MM.1S (cell line): ENCODE measurements around the gene CDKN3.

Experiments
- EZH2phosphoT487 ChIP-seq: fragments of 300-600 bp; sonication (generic); IDR thresholded peaks from 2 replicates; pipeline ENCODE4 v1.6.1; 2018; ENCODE audit warnings: antibody characterized with exemption, low read length
- TF ChIP-seq, protein P1 (sequence below): fragments of 300-600 bp; sonication (generic); IDR thresholded peaks from 2 replicates; pipeline ENCODE4 v1.5.1; 2016; ENCODE audit warnings: antibody characterized with exemption, low read length, mixed read lengths

DNA sequence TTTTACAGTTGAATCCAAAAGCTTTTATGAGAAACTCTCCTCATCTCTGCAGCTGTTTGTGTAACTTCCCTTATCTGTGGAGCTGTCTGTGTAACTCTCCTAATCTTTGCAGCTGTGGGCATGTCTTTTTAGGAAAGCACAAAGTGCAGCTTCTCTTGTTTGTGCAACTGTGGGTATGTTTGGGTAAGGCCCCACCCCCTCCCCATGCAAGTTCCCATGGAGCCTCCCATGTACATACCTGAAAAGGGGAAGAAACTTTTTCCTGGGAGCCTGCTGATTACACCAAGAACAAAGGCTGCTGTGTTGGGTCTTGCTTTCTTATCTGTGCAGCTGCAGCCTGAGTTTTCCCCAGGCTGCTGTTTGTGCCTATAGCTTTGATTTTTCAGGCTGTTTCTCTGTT lies 42.7 kb upstream of the CDKN3 start:
- TF ChIP-seq, protein P1, sequence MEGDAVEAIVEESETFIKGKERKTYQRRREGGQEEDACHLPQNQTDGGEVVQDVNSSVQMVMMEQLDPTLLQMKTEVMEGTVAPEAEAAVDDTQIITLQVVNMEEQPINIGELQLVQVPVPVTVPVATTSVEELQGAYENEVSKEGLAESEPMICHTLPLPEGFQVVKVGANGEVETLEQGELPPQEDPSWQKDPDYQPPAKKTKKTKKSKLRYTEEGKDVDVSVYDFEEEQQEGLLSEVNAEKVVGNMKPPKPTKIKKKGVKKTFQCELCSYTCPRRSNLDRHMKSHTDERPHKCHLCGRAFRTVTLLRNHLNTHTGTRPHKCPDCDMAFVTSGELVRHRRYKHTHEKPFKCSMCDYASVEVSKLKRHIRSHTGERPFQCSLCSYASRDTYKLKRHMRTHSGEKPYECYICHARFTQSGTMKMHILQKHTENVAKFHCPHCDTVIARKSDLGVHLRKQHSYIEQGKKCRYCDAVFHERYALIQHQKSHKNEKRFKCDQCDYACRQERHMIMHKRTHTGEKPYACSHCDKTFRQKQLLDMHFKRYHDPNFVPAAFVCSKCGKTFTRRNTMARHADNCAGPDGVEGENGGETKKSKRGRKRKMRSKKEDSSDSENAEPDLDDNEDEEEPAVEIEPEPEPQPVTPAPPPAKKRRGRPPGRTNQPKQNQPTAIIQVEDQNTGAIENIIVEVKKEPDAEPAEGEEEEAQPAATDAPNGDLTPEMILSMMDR, result no peak
- no peak for TF ChIP-seq EZH2phosphoT487
